OCI-LY1 (cell line): Measurements from ENCODE around the gene UNC80.

Experiments used
- H2AFZ ChIP-seq: fragments of 200-600 bp; sonication (generic), shearing (Covaris generic); 2 replicates; pipeline ENCODE4 v1.6.0; 2014; ENCODE audit warnings: antibody characterized with exemption, mild to moderate bottlenecking, low read length
- H3F3A ChIP-seq: fragments of 200-600 bp; sonication (generic), shearing (Covaris generic); 2 replicates; pipeline ENCODE4 v1.6.0; 2014; ENCODE audit warnings: mild to moderate bottlenecking, antibody characterized with exemption, low read length, moderate library complexity; ENCODE audit not compliant: insufficient read depth
- H3K27ac ChIP-seq: fragments of 200-600 bp; sonication (generic); 2 replicates; pipeline ENCODE4 v1.5.1; 2014; ENCODE audit warnings: low read length, mixed run types, mild to moderate bottlenecking, low read depth; ENCODE audit not compliant: poor library complexity, severe bottlenecking
- H3K27me3 ChIP-seq: fragments of 200-600 bp; sonication (generic); 2 replicates; pipeline ENCODE4 v1.6.0; 2014; ENCODE audit warnings: antibody characterized with exemption, mild to moderate bottlenecking, low read length, moderate library complexity; ENCODE audit not compliant: insufficient read depth
- H3K36me3 ChIP-seq: fragments of 200-600 bp; sonication (generic); 2 replicates; pipeline ENCODE4 v1.6.1; 2014; ENCODE audit warnings: mild to moderate bottlenecking, antibody characterized with exemption, low read length, moderate library complexity, mixed read lengths; ENCODE audit not compliant: insufficient read depth
- H3K4me1 ChIP-seq: fragments of 200-600 bp; sonication (generic); 2 replicates; pipeline ENCODE4 v1.5.1; 2014; ENCODE audit warnings: mild to moderate bottlenecking, low read length, moderate library complexity; ENCODE audit not compliant: insufficient read depth, severe bottlenecking
- H3K4me2 ChIP-seq: fragments of 200-600 bp; sonication (generic), shearing (Covaris generic); 2 replicates; pipeline ENCODE4 v1.6.1; 2014; ENCODE audit warnings: low read length
- H3K4me3 ChIP-seq: fragments of 200-600 bp; sonication (generic); 2 replicates; pipeline ENCODE4 v1.5.1; 2014; ENCODE audit warnings: low read length, low read depth, mild to moderate bottlenecking, mixed read lengths; ENCODE audit not compliant: poor library complexity, severe bottlenecking
- H3K79me2 ChIP-seq: fragments of 200-600 bp; shearing (Covaris generic); 2 replicates; pipeline ENCODE4 v1.6.1; 2016; ENCODE audit warnings: mixed run types, low read length, mixed read lengths; ENCODE audit not compliant: insufficient read depth
- H3K9ac ChIP-seq: fragments of 200-600 bp; sonication (generic), shearing (Covaris generic); 2 replicates; pipeline ENCODE4 v1.6.1; 2014; ENCODE audit warnings: mild to moderate bottlenecking, low read length, mixed read lengths
- H3K9me2 ChIP-seq: fragments of 200-600 bp; sonication (generic), shearing (Covaris generic); 2 replicates; pipeline ENCODE4 v1.6.1; 2014; ENCODE audit warnings: low read depth, mild to moderate bottlenecking, low read length, mixed read lengths
- H3K9me3 ChIP-seq: fragments of 200-600 bp; shearing (Covaris generic); 2 replicates; pipeline ENCODE4 v1.6.1; 2014; ENCODE audit warnings: low read length, mixed read lengths
- H4K20me1 ChIP-seq: fragments of 200-600 bp; sonication (generic), shearing (Covaris generic); 2 replicates; pipeline ENCODE4 v1.6.0; 2016; ENCODE audit warnings: mild to moderate bottlenecking, low read length; ENCODE audit not compliant: insufficient read depth
- EZH2 ChIP-seq: fragments of 200-600 bp; sonication (generic), shearing (Covaris generic); IDR thresholded peaks from 2 replicates; pipeline ENCODE4 v1.8.0; 2017; ENCODE audit warnings: borderline replicate concordance, mixed run types, mild to moderate bottlenecking, antibody characterized with exemption, low read length, moderate library complexity, mixed read lengths
- TF ChIP-seq, protein P1 (sequence below): fragments of 200-600 bp; sonication (generic), shearing (Covaris generic); IDR thresholded peaks from 2 replicates; pipeline ENCODE4 v1.5.1; 2017; ENCODE audit warnings: mild to moderate bottlenecking, antibody characterized with exemption, low read length, moderate library complexity, mixed read lengths

Gene UNC80

DNA sequence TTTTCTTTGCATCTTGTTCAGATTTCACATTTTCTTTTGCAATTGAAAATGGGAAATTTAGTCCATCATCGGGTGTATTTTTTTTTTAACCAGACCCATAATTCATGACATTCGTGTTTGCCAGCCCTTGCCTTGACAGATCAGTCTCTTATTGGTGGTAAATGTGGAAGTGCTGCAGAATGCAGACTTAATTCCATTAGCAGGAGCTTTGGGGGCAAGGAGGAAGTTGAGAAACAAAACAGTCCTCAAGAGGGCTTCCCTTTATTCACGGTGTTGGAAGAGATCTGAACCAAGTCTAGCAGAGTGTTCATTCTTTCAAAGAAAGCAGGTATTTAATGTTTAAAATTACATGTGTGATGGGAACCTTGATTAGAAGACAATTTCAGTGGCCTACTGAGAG is 214.2 kb downstream of the UNC80 start:
- no peak overlapping the region for H3K4me2 ChIP-seq
- no peaks in the 10 kb centered on the region for H3F3A ChIP-seq
- H3K36me3 ChIP-seq = no peaks in the 10 kb centered on the region
- no peak overlapping the region for H3K27ac ChIP-seq
- H3K9me3 ChIP-seq = no peaks in the 10 kb centered on the region
- H3K4me3 ChIP-seq = no peak overlapping the region
- no peaks in the 10 kb centered on the region for H4K20me1 ChIP-seq
- no peaks in the 10 kb centered on the region for H3K4me1 ChIP-seq
- no peaks in the 10 kb centered on the region for H3K27me3 ChIP-seq
- H3K9ac ChIP-seq = no peak overlapping the region
- TF ChIP-seq, protein P1, sequence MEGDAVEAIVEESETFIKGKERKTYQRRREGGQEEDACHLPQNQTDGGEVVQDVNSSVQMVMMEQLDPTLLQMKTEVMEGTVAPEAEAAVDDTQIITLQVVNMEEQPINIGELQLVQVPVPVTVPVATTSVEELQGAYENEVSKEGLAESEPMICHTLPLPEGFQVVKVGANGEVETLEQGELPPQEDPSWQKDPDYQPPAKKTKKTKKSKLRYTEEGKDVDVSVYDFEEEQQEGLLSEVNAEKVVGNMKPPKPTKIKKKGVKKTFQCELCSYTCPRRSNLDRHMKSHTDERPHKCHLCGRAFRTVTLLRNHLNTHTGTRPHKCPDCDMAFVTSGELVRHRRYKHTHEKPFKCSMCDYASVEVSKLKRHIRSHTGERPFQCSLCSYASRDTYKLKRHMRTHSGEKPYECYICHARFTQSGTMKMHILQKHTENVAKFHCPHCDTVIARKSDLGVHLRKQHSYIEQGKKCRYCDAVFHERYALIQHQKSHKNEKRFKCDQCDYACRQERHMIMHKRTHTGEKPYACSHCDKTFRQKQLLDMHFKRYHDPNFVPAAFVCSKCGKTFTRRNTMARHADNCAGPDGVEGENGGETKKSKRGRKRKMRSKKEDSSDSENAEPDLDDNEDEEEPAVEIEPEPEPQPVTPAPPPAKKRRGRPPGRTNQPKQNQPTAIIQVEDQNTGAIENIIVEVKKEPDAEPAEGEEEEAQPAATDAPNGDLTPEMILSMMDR = no peak
- TF ChIP-seq EZH2 = no peak
- H3K79me2 ChIP-seq = no peaks in the 10 kb centered on the region
- no peaks in the 10 kb centered on the region for H3K9me2 ChIP-seq
- no peak overlapping the region for H2AFZ ChIP-seq

DNA sequence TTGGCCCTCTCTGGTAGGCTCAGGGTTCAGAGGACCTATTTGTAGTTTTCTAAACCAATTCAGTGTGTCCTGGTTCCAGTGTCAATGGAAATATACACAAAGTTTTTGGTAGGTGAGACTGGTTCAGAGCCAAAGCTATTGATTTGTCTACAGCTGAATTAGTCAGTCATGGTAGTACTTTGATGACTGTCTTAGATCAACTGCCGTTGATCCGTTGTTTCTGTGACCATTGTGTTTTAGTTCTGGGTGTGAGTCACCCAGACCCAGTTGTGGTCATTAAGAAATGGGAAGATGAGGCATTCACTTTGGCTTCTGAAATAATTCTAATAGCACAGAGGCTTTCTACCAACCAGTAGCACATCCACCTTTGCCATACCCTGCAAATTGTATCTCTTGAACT is 214.8 kb downstream of the UNC80 start:
- Histone ChIP-seq H3K9me2 (no peaks in the 10 kb centered on the region), H3K27me3 (no peaks in the 10 kb centered on the region), H3K79me2 (no peaks in the 10 kb centered on the region), H3K9ac (no peak overlapping the region), H3K27ac (no peak overlapping the region), H4K20me1 (no peaks in the 10 kb centered on the region), H3K9me3 (no peaks in the 10 kb centered on the region), H3K36me3 (no peaks in the 10 kb centered on the region), H2AFZ (no peak overlapping the region), H3K4me1 (no peaks in the 10 kb centered on the region), H3K4me2 (no peak overlapping the region), H3F3A (no peaks in the 10 kb centered on the region), H3K4me3 (no peak overlapping the region)
- TF ChIP-seq, protein P1 = no peak

DNA sequence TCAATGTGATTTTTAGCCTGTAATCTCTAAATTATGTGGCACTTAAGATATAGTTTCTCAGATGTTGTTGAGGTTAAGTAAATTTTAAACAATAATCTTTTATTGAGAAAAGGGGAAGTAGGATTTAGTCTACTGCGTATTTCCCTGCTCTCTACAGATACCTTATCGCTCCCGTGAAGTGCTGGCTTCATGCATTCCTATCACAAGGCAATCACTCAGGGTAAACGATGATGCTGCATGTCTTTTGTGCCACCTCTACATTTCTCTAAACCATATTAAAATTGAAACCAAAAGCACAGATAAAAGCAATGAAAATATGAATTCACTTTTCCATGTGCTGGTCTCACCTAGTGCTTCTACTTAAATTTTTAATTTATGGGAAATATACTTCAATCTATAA is 216.4 kb downstream of the UNC80 start:
- no peaks in the 10 kb centered on the region for H3K27me3 ChIP-seq
- no peaks in the 10 kb centered on the region for H3K4me1 ChIP-seq
- H3K36me3 ChIP-seq = no peaks in the 10 kb centered on the region
- H3F3A ChIP-seq = no peaks in the 10 kb centered on the region
- no peaks in the 10 kb centered on the region for H4K20me1 ChIP-seq
- no peaks in the 10 kb centered on the region for H3K79me2 ChIP-seq
- H3K27ac ChIP-seq = no peak overlapping the region
- no peak overlapping the region for H3K9ac ChIP-seq
- no peaks in the 10 kb centered on the region for H3K9me3 ChIP-seq
- TF ChIP-seq EZH2 = no peak
- TF ChIP-seq, protein P1 = no peak
- no peak overlapping the region for H3K4me2 ChIP-seq
- H2AFZ ChIP-seq = no peak overlapping the region
- H3K4me3 ChIP-seq = no peak overlapping the region
- H3K9me2 ChIP-seq = no peaks in the 10 kb centered on the region
